Panc1 (cell line): Measurements from ENCODE around the gene MAP3K21. TPM values are rescaled to one million over a fixed set of nuclear protein-coding genes. Genes with fewer than 3 reads are reported as not detected.

Source experiments
- ATAC-seq: fragments of 200-7000 bp; cut with Tn5 transposase; 2 replicates; pipeline ENCODE4 v1.9.1; 2020; ENCODE audit warnings: mild to moderate bottlenecking, moderate library complexity
- BruUV-seq: library from RNA; stranded (reverse); fragments of 400-500 nt; replicated peaks from 2 replicates; lab custom pipeline; 2021; lab: Mats Ljungman, UMichigan
- CTCF ChIA-PET: fragments of 300-600 bp; sonication (Branson Sonifier 250); formaldehyde crosslinking; loops from one replicate; lab custom pipeline; 2022; ENCODE audit warnings: antibody characterized with exemption; lab: Charles Lee
- POLR2A ChIA-PET: fragments of 300-600 bp; sonication (Branson Sonifier 250); formaldehyde crosslinking; loops from one replicate; lab custom pipeline; 2022; ENCODE audit warnings: antibody characterized with exemption; lab: Charles Lee
- DNase-seq: peaks from one replicate; pipeline ENCODE4 v3.0.0-alpha.2; 2010; ENCODE audit warnings: low read depth, low spot score
- H3K27ac ChIP-seq: 2 replicates; pipeline ENCODE4 v1.5.1; 2011; ENCODE audit warnings: mild to moderate bottlenecking, low read length, inconsistent platforms
- H3K27me3 ChIP-seq: fragments of 200-500 bp; sonication (Bioruptor generic); 2 replicates; pipeline ENCODE4 v1.6.0; 2014; ENCODE audit warnings: low read length, inconsistent platforms; ENCODE audit not compliant: control insufficient read depth, insufficient read depth
- H3K36me3 ChIP-seq: fragments of 200-500 bp; sonication (Bioruptor generic); 2 replicates; pipeline ENCODE4 v1.5.1; 2014; ENCODE audit warnings: inconsistent platforms, mild to moderate bottlenecking, low read length, moderate library complexity; ENCODE audit not compliant: control insufficient read depth, insufficient read depth
- H3K4me1 ChIP-seq: 2 replicates; pipeline ENCODE4 v1.5.1; 2011; ENCODE audit warnings: inconsistent platforms, mild to moderate bottlenecking, low read length, moderate library complexity; ENCODE audit not compliant: control insufficient read depth, insufficient read depth
- H3K4me3 ChIP-seq, 2 experiments: 2 replicates each; pipeline ENCODE4 v1.5.1; 2011 to 2012; ENCODE audit warnings: low read depth in 2 of 2, low read length in 2 of 2, mild to moderate bottlenecking in 2 of 2, inconsistent platforms in 1 of 2, moderate library complexity in 1 of 2
- H3K9me3 ChIP-seq: fragments of 200-500 bp; sonication (Bioruptor generic); 2 replicates; pipeline ENCODE4 v1.5.1; 2014; ENCODE audit warnings: low read depth, mild to moderate bottlenecking, inconsistent platforms, low read length, moderate library complexity; ENCODE audit not compliant: control insufficient read depth, insufficient read depth
- POLR2AphosphoS5 ChIP-seq: IDR thresholded peaks from 2 replicates; pipeline ENCODE4 v1.6.1; 2012; ENCODE audit warnings: mild to moderate bottlenecking, low read depth, low read length, moderate library complexity
- SIN3A ChIP-seq: IDR thresholded peaks from 2 replicates; pipeline ENCODE4 v1.6.1; 2012; ENCODE audit warnings: low read depth, mild to moderate bottlenecking, low read length, moderate library complexity, borderline replicate concordance; ENCODE audit not compliant: insufficient read depth
- TCF7L2 ChIP-seq: IDR thresholded peaks from 2 replicates; pipeline ENCODE4 v1.6.1; 2011; ENCODE audit warnings: mild to moderate bottlenecking, low read depth, low read length, inconsistent platforms
- in situ Hi-C: cut with HindIII; loops from 2 replicates; pipeline ENCODE4 v1.10.0; 2016; ENCODE audit warnings: low sequenced_read_pairs, low pct_unique_long_range_greater_than_20kb
- intact Hi-C: fragments of 100-400 bp; cut with micrococcal nuclease; formaldehyde crosslinking; loops from one replicate; pipeline ENCODE4 v1.10.0; 2022; ENCODE audit not compliant: unreplicated experiment
- total RNA-seq: library from RNA; stranded (reverse); gene quantifications from one replicate; pipeline ENCODE4 v1.2.1, GENCODE V29; 2021; ENCODE audit not compliant: unreplicated experiment
- TF ChIP-seq, protein P1 (sequence below), 2 experiments: IDR thresholded peaks; 2 replicates each; pipeline ENCODE4 v1.6.1; 2011 to 2012; ENCODE audit warnings: low read depth in 2 of 2, control low read depth in 1 of 2, low read length in 1 of 2, mild to moderate bottlenecking in 1 of 2, moderate library complexity in 1 of 2; ENCODE audit not compliant: insufficient read depth in 1 of 2
- TF ChIP-seq, protein P2 (sequence below): fragments of 450-650 bp; IDR thresholded peaks from 2 replicates; pipeline ENCODE4 v1.5.1; 2017; ENCODE audit warnings: mild to moderate bottlenecking

The MAP3K21 gene
- total RNA-seq, 1 experiment from 2014 or later, result 3.1 TPM

GRCh38 chr1:233372218-233373120 lies 44.9 kb downstream of the MAP3K21 start:
- no peak for ATAC-seq
- no peak overlapping the region for H3K27ac ChIP-seq
- H3K4me1 ChIP-seq, result no peaks in the 10 kb centered on the region
- intact Hi-C loops, result no loop called here
- POLR2A ChIA-PET, result no interaction called here
- H3K4me3 ChIP-seq, result no peak overlapping the region
- no peaks in the 10 kb centered on the region for H3K36me3 ChIP-seq
- CTCF ChIA-PET, result no interaction called here
- in situ Hi-C loops, result no loop called here
- H3K27me3 ChIP-seq, result no peaks in the 10 kb centered on the region
- TF ChIP-seq SIN3A (no peak), TCF7L2 (no peak)
- no peak for DNase-seq
- no TSS peak for BruUV-seq
- H3K9me3 ChIP-seq, result no peaks in the 10 kb centered on the region

DNA sequence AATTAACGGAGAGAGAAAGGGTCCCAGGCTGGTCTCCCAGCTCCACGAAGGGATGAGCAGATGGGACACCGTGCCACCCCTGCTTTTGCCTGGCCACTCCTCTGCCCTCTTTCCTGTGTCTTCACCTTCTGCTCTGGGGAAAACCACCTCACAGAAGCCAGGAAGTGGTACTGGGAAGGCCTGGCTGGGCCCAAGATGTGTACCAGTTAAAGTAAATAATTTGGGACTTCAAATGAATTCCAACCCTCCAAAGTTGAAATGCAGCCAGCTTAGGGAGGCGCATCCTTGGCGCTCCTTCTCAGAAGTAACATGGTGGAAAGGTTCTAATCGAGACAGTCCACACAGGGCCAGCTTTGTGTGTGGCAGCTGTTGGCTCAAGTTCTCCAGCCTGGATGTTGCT lies 45.7 kb downstream of the MAP3K21 start:
- Histone ChIP-seq H3K4me3 (no peak overlapping the region), H3K36me3 (no peaks in the 10 kb centered on the region), H3K27ac (no peak overlapping the region), H3K4me1 (no peaks in the 10 kb centered on the region), H3K9me3 (no peaks in the 10 kb centered on the region), H3K27me3 (no peaks in the 10 kb centered on the region)
- in situ Hi-C loops, result no loop called here
- intact Hi-C loops, result no loop called here
- DNase-seq (no peak), ATAC-seq (no peak)
- ChIA-PET POLR2A (no interaction called here), CTCF (no interaction called here)
- no peak for TF ChIP-seq TCF7L2
- TF ChIP-seq SIN3A, result no peak
- TF ChIP-seq, protein P1, sequence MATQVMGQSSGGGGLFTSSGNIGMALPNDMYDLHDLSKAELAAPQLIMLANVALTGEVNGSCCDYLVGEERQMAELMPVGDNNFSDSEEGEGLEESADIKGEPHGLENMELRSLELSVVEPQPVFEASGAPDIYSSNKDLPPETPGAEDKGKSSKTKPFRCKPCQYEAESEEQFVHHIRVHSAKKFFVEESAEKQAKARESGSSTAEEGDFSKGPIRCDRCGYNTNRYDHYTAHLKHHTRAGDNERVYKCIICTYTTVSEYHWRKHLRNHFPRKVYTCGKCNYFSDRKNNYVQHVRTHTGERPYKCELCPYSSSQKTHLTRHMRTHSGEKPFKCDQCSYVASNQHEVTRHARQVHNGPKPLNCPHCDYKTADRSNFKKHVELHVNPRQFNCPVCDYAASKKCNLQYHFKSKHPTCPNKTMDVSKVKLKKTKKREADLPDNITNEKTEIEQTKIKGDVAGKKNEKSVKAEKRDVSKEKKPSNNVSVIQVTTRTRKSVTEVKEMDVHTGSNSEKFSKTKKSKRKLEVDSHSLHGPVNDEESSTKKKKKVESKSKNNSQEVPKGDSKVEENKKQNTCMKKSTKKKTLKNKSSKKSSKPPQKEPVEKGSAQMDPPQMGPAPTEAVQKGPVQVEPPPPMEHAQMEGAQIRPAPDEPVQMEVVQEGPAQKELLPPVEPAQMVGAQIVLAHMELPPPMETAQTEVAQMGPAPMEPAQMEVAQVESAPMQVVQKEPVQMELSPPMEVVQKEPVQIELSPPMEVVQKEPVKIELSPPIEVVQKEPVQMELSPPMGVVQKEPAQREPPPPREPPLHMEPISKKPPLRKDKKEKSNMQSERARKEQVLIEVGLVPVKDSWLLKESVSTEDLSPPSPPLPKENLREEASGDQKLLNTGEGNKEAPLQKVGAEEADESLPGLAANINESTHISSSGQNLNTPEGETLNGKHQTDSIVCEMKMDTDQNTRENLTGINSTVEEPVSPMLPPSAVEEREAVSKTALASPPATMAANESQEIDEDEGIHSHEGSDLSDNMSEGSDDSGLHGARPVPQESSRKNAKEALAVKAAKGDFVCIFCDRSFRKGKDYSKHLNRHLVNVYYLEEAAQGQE (IDR thresholded peaks at IDR 0.05; ENCODE audit: insufficient read depth in 1 of 2, low read depth in 2 of 2, low read length in 1 of 2), result no peak
- no peak for TF ChIP-seq POLR2AphosphoS5
- TF ChIP-seq, protein P2, sequence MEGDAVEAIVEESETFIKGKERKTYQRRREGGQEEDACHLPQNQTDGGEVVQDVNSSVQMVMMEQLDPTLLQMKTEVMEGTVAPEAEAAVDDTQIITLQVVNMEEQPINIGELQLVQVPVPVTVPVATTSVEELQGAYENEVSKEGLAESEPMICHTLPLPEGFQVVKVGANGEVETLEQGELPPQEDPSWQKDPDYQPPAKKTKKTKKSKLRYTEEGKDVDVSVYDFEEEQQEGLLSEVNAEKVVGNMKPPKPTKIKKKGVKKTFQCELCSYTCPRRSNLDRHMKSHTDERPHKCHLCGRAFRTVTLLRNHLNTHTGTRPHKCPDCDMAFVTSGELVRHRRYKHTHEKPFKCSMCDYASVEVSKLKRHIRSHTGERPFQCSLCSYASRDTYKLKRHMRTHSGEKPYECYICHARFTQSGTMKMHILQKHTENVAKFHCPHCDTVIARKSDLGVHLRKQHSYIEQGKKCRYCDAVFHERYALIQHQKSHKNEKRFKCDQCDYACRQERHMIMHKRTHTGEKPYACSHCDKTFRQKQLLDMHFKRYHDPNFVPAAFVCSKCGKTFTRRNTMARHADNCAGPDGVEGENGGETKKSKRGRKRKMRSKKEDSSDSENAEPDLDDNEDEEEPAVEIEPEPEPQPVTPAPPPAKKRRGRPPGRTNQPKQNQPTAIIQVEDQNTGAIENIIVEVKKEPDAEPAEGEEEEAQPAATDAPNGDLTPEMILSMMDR, result no peak
- BruUV-seq, result no TSS peak

- no peaks in the 10 kb centered on the region for H3K4me1 ChIP-seq
- no peaks in the 10 kb centered on the region for H3K27me3 ChIP-seq
- POLR2A ChIA-PET, result no interaction called here
- ATAC-seq, result no peak
- H3K36me3 ChIP-seq, result no peaks in the 10 kb centered on the region
- BruUV-seq, result no TSS peak
- intact Hi-C loops, result no loop called here
- H3K9me3 ChIP-seq, result no peaks in the 10 kb centered on the region
- no peak overlapping the region for H3K4me3 ChIP-seq
- DNase-seq, result no peak
- no peak overlapping the region for H3K27ac ChIP-seq
- TF ChIP-seq TCF7L2 (no peak), SIN3A (no peak), POLR2AphosphoS5 (no peak)
- TF ChIP-seq, protein P2, result no peak
- TF ChIP-seq, protein P1 (IDR thresholded peaks at IDR 0.05; ENCODE audit: insufficient read depth in 1 of 2, low read depth in 2 of 2, low read length in 1 of 2), result no peak
- in situ Hi-C loops, result no loop called here
- CTCF ChIA-PET, result no interaction called here
Observed at GRCh38 chr1:233375653-233376052, 48.1 kb downstream of the MAP3K21 start.
